HG03280 (cell line): ENCODE results near the gene MATN3.

Experiments
- ATAC-seq: cut with Tn5 transposase; IDR thresholded peaks from one replicate; pipeline ENCODE4 v1.9.1; 2021; ENCODE audit warnings: mild to moderate bottlenecking, moderate library complexity; ENCODE audit not compliant: unreplicated experiment

Gene MATN3

GRCh38 chr2:20040489-20041172 lies 28.2 kb upstream of the MATN3 start:
- no peak for ATAC-seq

GRCh38 chr2:20037660-20038059 lies 25.2 kb upstream of the MATN3 start:
- no peak for ATAC-seq

- no peak for ATAC-seq
These were observed 23.6 kb upstream of the MATN3 start for GRCh38 chr2:20035955-20036666.

GRCh38 chr2:20034821-20035220 lies 22.4 kb upstream of the MATN3 start:
- ATAC-seq, result no peak

- no peak for ATAC-seq
These were observed 21.8 kb upstream of the MATN3 start for GRCh38 chr2:20034218-20034617.

- no peak for ATAC-seq
These were observed 20.9 kb upstream of the MATN3 start for GRCh38 chr2:20033322-20033721.

- no peak for ATAC-seq
These were observed 17.8 kb upstream of the MATN3 start for GRCh38 chr2:20030224-20030623.

- no peak for ATAC-seq
These were observed 15.4 kb upstream of the MATN3 start for GRCh38 chr2:20027705-20028434.

GRCh38 chr2:20027260-20027677 lies 14.8 kb upstream of the MATN3 start:
- no peak for ATAC-seq

- no peak for ATAC-seq
These were observed 12.8 kb upstream of the MATN3 start for GRCh38 chr2:20025065-20025786.

- ATAC-seq, result no peak
These were observed 11.2 kb upstream of the MATN3 start for GRCh38 chr2:20023688-20024087.

- ATAC-seq, result no peak
These were observed 9.0 kb upstream of the MATN3 start for GRCh38 chr2:20021405-20022009.

- ATAC-seq, result no peak
These were observed 7.3 kb upstream of the MATN3 start for GRCh38 chr2:20019747-20020146.

GRCh38 chr2:20018601-20019152 lies 6.2 kb upstream of the MATN3 start:
- ATAC-seq, result no peak

- ATAC-seq, result no peak
These were observed 3.9 kb upstream of the MATN3 start for GRCh38 chr2:20016346-20016745.

GRCh38 chr2:20015482-20016083 lies 3.1 kb upstream of the MATN3 start:
- no peak for ATAC-seq

GRCh38 chr2:20013126-20013849 lies 820 bp upstream of the MATN3 start:
- no peak for ATAC-seq

- no peak for ATAC-seq
These were observed 511 bp downstream of the MATN3 start for GRCh38 chr2:20012032-20012281.

GRCh38 chr2:20011276-20012031 lies 1.0 kb downstream of the MATN3 start:
- ATAC-seq, result no peak
